ENCODE measurements around the gene SCLY.

The SCLY gene

GRCh38 chr2:238059505-238059904, 1.3 kb upstream of the SCLY start:
- Histone ChIP-seq H3K9me2 (replicated peaks; ENCODE audit: low read depth, low read length) (no peaks in the 10 kb centered on the region), H2AFZ (ENCODE audit: low read length) (no peak overlapping the region), H4K20me1 (ENCODE audit: insufficient read depth, low read length, poor library complexity, severe bottlenecking) (no peaks in the 10 kb centered on the region), H3K9ac (ENCODE audit: low read depth, low read length, poor library complexity, severe bottlenecking) (peak overlapping the region; percentile 97), H3K79me2 (ENCODE audit: insufficient read depth, low read length) (peaks cover 41% of the 10 kb centered on the region), H3K4me2 (ENCODE audit: low read depth, low read length, poor library complexity, severe bottlenecking) (peak overlapping the region; percentile 86), H3K4me1 (ENCODE audit: insufficient read depth, low read length, poor library complexity, severe bottlenecking) (peaks cover 40% of the 10 kb centered on the region), H3F3A (ENCODE audit: low read depth) (peaks cover 6% of the 10 kb centered on the region; the same call in 1 of the 2 replicates), H3K36me3 (ENCODE audit: insufficient read depth, low read length) (no peaks in the 10 kb centered on the region), H3K4me3 (ENCODE audit: low read length, poor library complexity, severe bottlenecking) (peak overlapping the region; percentile 89), H3K27me3 (ENCODE audit: insufficient read depth, low read length, poor library complexity, severe bottlenecking) (no peaks in the 10 kb centered on the region), H3K9me3 (ENCODE audit: insufficient read depth, low read depth, low read length) (no peaks in the 10 kb centered on the region)
- no peak for TF ChIP-seq CTCF (conservative IDR thresholded peaks at IDR 0.05; ENCODE audit: low read length)
- no peak for TF ChIP-seq EZH2phosphoT487 (IDR thresholded peaks at IDR 0.05; ENCODE audit: borderline replicate concordance)

- Histone ChIP-seq H4K20me1 (ENCODE audit: insufficient read depth, low read length, poor library complexity, severe bottlenecking) (no peaks in the 10 kb centered on the region), H3K9me3 (ENCODE audit: insufficient read depth, low read depth, low read length) (no peaks in the 10 kb centered on the region)
- TF ChIP-seq CTCF (conservative IDR thresholded peaks at IDR 0.05; ENCODE audit: low read length), result no peak
- no peak for TF ChIP-seq EZH2phosphoT487 (IDR thresholded peaks at IDR 0.05; ENCODE audit: borderline replicate concordance)
Observed at GRCh38 chr2:238060096-238060541, 682 bp upstream of the SCLY start.

GRCh38 chr2:238061315-238062202, 758 bp downstream of the SCLY start:
- no peaks in the 10 kb centered on the region for H3K9me3 ChIP-seq (ENCODE audit: insufficient read depth, low read depth, low read length)
- TF ChIP-seq EZH2phosphoT487 (IDR thresholded peaks at IDR 0.05; ENCODE audit: borderline replicate concordance) (no peak), CTCF (conservative IDR thresholded peaks at IDR 0.05; ENCODE audit: low read length) (no peak)

More at GRCh38 chr2:238060096-238060541, 682 bp upstream of the SCLY start:
- Histone ChIP-seq H3K4me2 (ENCODE audit: low read depth, low read length, poor library complexity, severe bottlenecking) (peak overlapping the region; percentile 86), H3K9me2 (replicated peaks; ENCODE audit: low read depth, low read length) (no peaks in the 10 kb centered on the region), H3K79me2 (ENCODE audit: insufficient read depth, low read length) (peaks cover 41% of the 10 kb centered on the region), H2AFZ (ENCODE audit: low read length) (peak overlapping the region; percentile 84), H3K4me3 (ENCODE audit: low read length, poor library complexity, severe bottlenecking) (peak overlapping the region; percentile 89), H3K36me3 (ENCODE audit: insufficient read depth, low read length) (peaks cover 3% of the 10 kb centered on the region; the same call in 1 of the 2 replicates), H3F3A (ENCODE audit: low read depth) (peaks cover 6% of the 10 kb centered on the region; the same call in 1 of the 2 replicates), H3K4me1 (ENCODE audit: insufficient read depth, low read length, poor library complexity, severe bottlenecking) (peaks cover 40% of the 10 kb centered on the region), H3K27me3 (ENCODE audit: insufficient read depth, low read length, poor library complexity, severe bottlenecking) (no peaks in the 10 kb centered on the region), H3K9ac (ENCODE audit: low read depth, low read length, poor library complexity, severe bottlenecking) (peak overlapping the region; percentile 97)

More at GRCh38 chr2:238061315-238062202, 758 bp downstream of the SCLY start:
- Histone ChIP-seq H3F3A (ENCODE audit: low read depth) (no peaks in the 10 kb centered on the region), H3K9ac (ENCODE audit: low read depth, low read length, poor library complexity, severe bottlenecking) (peak overlapping the region; percentile 84), H2AFZ (ENCODE audit: low read length) (peak overlapping the region; percentile 66), H3K4me2 (ENCODE audit: low read depth, low read length, poor library complexity, severe bottlenecking) (peak overlapping the region; percentile 91), H3K79me2 (ENCODE audit: insufficient read depth, low read length) (peaks cover 41% of the 10 kb centered on the region), H3K36me3 (ENCODE audit: insufficient read depth, low read length) (peaks cover 9% of the 10 kb centered on the region; the same call in 1 of the 2 replicates), H3K27me3 (ENCODE audit: insufficient read depth, low read length, poor library complexity, severe bottlenecking) (no peaks in the 10 kb centered on the region), H3K4me3 (ENCODE audit: low read length, poor library complexity, severe bottlenecking) (peak overlapping the region; percentile 89), H3K9me2 (replicated peaks; ENCODE audit: low read depth, low read length) (no peaks in the 10 kb centered on the region), H3K4me1 (ENCODE audit: insufficient read depth, low read length, poor library complexity, severe bottlenecking) (peaks cover 30% of the 10 kb centered on the region), H4K20me1 (ENCODE audit: insufficient read depth, low read length, poor library complexity, severe bottlenecking) (no peaks in the 10 kb centered on the region)
